ENCODE data around the gene STK32C.
"Not testable (repeated sequence)": the region's sequence is repeated elsewhere in the genome, so short reads cannot be mapped to it uniquely, and the experiment has no call there.

STK32C gene

DNA sequence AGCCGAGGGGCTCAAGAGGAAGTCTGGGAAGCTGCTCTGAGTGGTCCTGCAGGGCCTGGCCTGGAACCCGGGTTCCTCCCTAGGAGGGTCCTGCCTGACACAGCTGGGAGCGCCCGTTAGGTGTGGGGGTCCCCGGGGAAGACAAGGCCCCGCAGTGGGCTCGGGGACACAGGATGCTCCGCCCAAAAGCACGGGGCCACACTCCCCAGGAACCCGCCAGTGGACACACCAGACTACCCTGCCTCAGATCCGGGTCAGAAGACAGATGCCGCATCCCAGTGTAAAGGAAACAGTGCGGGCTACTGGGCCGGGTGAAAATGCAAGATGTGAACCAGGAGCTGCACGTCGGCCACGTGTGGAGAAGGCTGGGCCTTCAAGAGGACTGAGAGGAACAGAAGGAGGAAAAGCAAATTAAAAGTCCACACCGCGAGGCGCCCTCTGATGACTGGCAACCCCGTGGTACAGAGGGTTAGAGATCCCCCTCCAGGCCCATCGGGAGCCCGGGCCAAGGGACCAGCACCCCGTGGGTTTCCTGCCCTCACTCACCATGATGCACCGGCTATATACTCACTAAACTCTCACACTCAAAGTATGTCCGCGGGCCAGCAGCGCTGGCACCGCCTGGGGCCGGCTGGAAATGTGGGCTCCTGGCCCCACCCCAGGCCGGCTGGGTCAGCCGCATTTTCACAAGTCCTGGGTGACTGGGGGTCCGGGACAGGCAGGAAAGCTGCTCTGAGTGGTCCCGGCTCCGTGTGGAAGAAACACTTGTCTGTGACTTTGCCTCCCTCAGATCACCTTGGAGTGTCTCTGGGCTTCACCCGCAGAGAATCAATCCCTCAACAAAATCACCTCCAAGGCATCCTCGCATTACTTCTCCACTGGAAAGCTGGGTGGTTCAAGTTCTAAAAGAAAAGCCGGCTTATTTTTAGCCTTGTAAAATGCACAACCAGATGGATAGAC is 6.1 kb downstream of the STK32C start:
- DNase-seq (ENCODE audit: low read depth) = no peak

- no peak for DNase-seq (ENCODE audit: low read depth)
Measured at GRCh38 chr10:132300582-132300981, 7.2 kb downstream of the STK32C start.

- DNase-seq (ENCODE audit: low read depth) = no peak
Measured at GRCh38 chr10:132299371-132300336, 8.1 kb downstream of the STK32C start.

DNA sequence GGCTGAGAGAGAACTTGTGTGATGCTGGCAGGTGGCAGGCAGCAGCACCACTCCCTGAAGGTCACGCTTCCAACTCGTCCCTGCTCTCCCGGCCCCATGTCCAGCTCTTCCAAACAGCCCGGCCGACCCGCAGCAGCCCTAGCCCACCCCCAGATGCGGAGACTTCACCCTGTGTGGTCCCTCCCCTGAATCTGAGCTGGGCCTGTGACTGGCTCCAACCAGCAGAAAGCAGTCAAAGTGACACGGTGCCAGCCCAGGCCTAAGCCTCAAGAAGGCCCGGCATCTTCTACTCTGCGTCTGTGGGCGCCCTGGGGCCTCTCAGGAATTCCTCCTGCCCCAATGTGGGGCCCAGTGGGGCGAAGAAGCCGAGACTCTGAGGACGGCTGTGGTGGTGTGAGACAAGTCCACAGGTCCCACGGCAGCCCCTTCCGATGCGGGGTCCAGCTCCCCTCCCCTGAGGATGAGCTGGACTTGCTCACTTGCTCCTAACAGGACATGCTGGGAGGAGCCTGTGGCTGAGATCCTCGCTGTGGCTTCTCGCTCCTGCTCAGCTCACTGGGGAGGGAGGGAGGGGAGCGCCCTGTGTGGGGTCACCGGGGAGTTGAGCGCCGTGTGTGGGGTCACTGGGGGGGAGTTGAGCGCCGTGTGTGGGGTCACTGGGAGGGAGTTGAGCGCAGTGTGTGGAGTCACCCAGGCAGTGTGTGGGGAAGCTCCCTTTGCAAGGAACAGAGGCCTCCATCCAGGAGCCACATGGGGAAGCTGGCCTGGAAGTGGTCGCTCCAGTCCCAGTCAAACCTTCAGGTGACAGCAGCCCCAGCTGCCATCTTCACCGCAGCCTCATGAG is 9.5 kb downstream of the STK32C start:
- no peak for DNase-seq (ENCODE audit: low read depth)

- no peak for DNase-seq (ENCODE audit: low read depth)
Measured at GRCh38 chr10:132297526-132297925, 10.2 kb downstream of the STK32C start.

GRCh38 chr10:132296666-132297443 is 10.9 kb downstream of the STK32C start:
- DNase-seq (ENCODE audit: low read depth) = no peak

DNA sequence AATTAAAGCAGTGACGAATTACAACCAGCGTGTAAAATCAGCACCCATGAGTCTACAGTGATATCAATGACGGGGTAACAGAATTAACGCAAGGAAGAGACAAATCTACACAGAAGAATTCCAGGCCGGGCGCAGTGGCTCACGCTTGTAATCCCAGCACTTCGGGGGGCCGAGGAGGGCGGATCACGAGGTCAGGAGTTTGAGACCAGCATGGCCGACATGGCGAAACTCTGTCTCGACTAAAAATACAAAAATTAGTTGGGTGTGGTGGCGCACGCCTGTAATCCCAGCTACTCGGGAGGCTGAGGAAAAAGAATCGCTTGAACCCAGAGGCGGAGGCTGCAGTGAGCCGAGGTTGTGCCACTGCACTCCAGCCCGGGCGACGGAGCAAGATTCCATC is 12.3 kb downstream of the STK32C start:
- DNase-seq (ENCODE audit: low read depth) = not testable (repeated sequence)

DNA sequence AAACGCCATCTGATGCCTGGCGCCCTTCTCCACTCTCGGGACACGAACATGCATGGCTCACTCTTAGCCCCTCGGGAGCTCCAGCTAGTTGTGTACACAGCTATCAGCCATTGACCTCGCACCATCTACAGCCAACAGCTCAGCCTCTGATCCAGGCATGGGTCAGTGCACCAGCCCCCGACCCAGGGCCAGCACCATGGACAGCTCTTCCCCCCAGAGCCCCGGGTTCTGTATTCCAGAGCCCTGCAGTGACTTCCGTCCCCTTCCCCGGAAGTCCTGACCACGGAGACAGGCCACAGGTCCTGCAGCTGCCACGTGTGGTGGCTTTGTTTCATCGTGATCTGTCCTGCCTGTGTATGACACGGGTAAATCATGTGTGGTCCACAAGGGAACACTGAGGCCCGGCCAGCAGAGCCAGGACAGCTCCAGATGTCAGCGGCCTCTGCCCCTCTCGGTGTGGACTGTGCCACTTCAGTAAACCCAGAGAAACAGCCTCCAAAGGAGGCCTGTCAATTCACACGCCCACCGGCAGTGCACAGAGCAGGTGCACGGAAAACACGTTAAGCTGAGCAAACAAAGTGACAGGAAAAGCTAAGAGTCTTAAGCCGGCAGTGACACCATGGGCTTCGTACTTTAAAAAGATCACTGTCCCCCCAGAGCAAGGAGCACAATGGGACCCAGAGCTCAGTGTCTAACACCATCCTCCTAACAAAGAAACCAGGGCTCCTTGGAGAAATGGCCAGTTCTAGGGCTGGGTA is 13.0 kb downstream of the STK32C start:
- no peak for DNase-seq (ENCODE audit: low read depth)

DNA sequence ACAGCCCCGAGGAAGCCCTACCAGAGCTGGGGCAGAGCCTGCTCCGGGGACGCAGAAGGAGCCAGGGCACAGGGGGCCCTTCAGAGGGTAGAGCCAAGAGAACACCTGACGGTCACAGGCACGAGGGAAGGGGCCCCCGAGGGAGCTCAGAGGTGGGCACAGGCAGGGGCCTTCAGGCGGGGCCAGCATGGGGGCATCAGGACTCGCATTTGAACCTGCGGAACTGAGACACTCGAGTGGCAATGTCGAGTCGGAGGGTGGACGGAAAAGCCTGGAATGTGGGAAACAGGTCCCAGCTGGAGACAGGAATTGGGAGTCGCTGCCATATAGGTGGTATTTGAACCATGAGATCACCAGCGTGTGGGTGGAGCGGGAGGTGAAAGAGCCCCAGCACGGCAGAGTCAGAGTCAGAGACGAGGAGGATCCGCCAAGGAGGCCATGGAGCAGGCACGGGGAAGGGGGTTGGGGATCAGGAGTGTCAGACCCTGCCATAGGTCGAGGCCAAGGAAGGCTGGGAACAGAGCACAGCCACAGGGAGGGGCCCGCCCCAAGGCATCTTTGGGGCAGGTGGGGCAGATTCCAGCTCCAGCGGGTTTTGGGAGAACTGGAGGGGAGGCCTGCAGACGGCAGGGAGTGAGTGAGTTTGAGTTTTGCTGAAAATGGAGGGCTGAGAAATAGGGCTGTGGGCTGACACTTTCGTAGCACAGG is 13.8 kb downstream of the STK32C start:
- DNase-seq (ENCODE audit: low read depth) = no peak

DNA sequence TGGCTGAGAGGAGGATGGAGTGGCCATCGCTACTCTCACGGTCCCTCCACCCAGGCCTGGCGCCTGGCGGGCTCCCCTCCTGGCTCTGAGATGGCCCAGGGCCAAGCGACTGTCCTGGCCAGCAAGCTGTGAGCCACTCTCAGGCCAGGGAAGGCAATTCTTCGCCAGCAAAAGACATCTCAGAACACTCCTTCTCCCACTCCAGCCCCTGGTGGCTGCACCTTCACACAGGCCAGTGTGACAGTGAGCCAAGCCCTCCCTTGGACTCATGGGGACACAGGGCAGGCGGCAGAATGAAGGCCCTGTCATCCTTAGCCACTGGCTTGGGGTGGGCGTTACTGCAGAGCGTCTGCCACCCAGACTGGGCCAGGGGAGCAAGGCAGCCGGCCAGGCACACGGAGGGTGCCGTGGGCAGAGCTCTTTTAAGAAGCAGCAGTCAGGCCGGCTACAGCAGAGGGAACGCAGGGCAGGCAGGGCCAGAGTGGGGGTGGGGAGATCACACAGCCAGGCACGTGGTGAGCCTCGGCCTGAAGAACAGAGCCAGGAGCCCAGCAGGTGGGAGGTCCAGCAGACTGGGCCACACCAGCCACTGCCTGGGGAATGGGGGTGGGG is 14.4 kb downstream of the STK32C start:
- no peak for DNase-seq (ENCODE audit: low read depth)

- DNase-seq (ENCODE audit: low read depth) = no peak
Measured at GRCh38 chr10:132292287-132293200, 15.2 kb downstream of the STK32C start.

DNA sequence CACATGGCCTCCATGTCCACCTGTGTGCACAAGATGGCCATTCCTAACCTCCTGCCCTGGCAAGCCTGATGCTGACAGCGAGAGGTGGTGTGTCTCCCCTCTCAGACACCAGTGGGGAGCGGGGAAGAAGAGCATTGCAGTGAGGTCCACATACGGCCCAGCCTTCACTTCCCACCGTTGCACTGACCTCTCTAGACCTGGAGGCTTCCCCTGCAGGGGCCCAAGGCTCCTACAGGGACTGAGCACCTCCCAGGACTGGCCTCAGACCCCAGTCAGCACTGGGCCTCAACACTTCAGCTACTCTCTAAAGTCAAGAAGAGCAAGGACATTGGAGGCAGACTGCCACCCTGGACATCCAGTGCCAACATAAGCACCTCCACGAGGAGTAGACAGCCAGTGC is 15.9 kb downstream of the STK32C start:
- DNase-seq (ENCODE audit: low read depth) = no peak

- DNase-seq (ENCODE audit: low read depth) = no peak
Measured at GRCh38 chr10:132290631-132291030, 17.1 kb downstream of the STK32C start.

- no peak for DNase-seq (ENCODE audit: low read depth)
Measured at GRCh38 chr10:132289439-132289838, 18.3 kb downstream of the STK32C start.

- DNase-seq (ENCODE audit: low read depth) = no peak
Measured at GRCh38 chr10:132283604-132284382, 24.0 kb downstream of the STK32C start.

- DNase-seq (ENCODE audit: low read depth) = no peak
Measured at GRCh38 chr10:132282667-132283603, 24.8 kb downstream of the STK32C start.
